DMS79 (cell line): Measurements from ENCODE around the gene CDK9.
"Not testable (repeated sequence)": the region's sequence is repeated elsewhere in the genome, so short reads cannot be mapped to it uniquely, and the experiment has no call there.

Experiments
- DNase-seq: peaks from one replicate; lab custom pipeline; 2025; lab: John Stamatoyannopoulos, UW

CDK9 gene

DNA sequence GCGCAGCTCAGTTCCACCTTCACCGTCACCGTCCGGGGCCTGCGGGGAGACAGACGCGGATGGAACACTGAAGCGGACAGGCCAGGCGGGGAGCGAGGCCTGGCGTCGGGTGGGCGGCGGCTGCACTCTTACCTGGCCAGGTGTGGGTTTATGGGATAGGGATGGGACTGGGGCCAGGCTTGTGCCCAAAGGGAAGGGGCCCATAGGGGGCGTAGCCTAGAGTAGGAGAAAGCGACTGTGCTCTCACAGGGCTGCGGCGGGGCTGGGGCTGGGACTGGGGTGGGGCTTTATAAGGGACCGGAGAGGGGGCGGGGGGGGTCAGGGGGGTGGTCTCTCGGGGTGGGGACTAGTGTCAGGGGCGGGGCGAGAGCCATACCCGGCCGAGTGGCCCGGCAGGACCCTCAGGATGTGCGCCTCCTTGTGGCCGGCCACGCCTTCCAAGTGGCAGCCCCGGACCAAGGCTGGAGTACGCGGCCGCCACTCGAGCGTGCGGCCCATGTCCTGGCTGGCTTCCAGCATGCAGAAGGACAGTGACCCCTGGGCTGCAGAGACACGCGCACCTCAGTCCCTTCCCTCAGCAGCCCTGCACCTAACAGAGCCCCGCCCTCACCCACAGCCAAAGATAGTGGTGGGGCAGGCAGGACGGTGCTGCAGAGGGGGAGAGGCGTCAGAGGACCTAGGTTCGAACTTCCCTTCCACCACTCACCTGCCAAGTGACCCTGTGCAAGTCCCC is 39.7 kb downstream of the CDK9 start:
- DNase-seq = no peak

GRCh38 chr9:127826253-127826913 is 40.5 kb downstream of the CDK9 start:
- no peak for DNase-seq

- DNase-seq = no peak
Observed at GRCh38 chr9:127828262-127829031, 42.6 kb downstream of the CDK9 start.

GRCh38 chr9:127829205-127829906 is 43.5 kb downstream of the CDK9 start:
- no peak for DNase-seq

DNA sequence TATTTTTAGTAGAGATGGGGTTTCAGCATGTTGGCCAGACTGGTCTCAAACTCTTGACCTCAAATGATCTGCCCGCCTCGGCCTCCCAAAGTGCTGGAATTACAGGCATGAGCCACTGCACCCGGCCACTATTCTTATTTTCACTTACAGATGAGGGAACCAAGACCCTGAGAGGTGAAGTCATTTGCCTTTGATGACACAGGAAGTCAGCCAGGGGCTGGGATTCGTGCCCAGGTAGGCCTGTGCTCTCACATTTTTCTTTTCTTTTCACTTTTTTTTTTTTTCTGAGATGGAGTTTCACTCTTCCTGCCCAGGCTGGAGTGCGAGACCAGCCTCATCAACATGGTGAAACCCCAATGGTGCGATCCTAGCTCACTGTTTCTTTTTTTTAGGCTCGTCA is 46.4 kb downstream of the CDK9 start:
- no peak for DNase-seq

DNA sequence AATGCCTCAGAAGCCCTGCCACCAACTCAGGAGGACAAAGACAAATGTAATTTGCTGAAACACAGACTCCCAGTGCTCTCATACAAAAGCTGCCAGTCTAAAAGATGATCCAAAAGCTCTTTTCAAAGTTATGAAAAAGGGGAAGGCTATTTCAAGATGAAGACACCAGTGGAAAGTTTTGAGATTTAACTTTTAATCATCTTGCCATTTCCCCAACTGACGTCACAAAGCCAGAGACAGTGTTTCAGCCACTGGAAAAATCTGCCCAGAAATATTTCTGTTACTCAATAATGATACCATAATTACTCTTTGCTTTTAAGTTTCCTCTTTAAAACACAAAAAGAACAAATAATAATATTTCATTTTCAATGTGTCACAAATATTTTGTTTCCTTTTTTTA is 47.7 kb downstream of the CDK9 start:
- no peak for DNase-seq

DNA sequence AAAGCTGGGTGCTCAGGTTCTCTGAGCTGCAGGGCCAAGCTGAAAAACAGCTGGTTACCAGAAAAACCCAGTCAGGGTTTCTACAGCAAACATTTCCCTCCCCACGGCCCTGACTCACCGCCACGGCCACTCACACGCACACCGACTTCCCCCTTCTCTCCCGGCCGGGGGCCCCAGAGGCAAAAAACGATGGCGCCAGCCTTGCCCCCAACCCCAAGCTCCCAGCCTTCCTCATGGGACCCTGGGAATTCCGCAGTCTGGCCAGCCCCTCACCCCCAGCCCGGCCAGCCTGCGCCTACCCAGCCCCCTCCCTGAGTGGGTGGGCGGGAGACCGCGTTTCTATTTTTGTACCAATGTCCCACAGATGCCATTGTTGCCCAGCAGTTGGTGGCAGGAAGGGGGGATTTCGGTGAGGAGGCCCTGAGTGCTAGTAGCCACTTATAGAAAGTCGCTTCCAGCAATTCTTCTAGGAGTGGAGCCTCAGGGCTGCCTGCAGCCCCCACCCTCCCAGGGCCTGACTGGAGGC is 50.2 kb downstream of the CDK9 start:
- DNase-seq = no peak

GRCh38 chr9:127836561-127836960 is 50.7 kb downstream of the CDK9 start:
- DNase-seq = not testable (repeated sequence)

DNA sequence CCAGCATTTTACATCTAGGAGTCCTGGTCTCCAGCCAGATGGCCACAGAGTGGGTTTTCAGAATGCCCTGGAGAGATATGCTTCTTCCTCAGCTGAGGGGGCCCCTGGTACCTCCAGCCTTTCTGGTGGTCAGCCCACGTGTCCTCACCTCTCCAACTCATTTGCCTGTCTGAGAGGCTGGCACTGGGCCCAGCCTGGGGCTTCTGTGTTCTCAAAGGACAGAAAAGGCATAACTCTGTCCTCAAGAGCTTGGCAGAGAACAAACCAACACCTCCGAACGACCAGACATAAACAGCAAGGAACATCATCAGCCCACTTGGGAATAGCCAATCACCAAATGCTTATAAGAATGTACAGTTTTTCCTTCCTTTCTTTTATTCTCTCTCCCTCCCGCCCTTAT is 51.5 kb downstream of the CDK9 start:
- peak; percentile 84 for DNase-seq

DNA sequence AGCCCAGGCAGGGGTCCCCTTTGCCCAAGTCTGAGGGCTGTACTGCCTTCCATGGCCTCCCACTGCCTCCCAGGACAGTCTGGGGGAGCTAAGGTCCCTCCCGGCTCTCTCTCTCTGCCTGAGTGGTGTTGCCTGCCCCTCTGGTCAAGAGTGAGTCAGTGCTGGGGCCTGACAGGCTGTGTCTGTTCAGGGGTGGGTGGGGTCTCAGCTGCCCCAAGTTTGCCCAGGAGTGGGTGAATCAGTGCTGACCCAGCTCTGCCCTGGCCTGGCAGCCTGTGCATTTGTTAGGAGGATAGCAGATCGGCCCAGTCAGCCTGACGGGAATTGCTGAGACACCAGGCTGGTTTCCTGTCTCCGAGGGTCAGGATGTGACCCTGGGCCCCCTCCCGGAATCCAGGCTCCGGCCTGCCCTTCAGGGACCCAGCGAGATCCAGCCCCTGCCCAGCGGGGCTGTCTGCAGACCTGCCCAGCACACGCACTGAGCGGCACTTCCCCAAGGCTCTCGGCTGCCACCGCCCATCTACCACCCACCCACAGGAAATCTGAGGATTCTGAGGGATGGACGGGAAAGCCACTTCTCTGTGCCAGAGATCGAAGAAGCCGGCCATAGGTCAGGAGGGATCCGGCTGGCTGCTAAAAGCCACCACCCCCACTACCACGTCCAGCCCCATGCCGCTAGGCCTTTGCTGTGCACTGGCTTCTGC is 52.7 kb downstream of the CDK9 start:
- DNase-seq = no peak
